Esophagus (tissue), 2 donors: ENCODE results near the gene SMIM36. TPM values are rescaled to one million over a fixed set of nuclear protein-coding genes. Genes with fewer than 3 reads are reported as not detected.
"Not testable (repeated sequence)": the region's sequence is repeated elsewhere in the genome, so short reads cannot be mapped to it uniquely, and the experiment has no call there.

Source experiments
- H3K27ac ChIP-seq, 2 donors: one replicate each; pipeline ENCODE4 v1.5.1; 2013; ENCODE audit warnings: low read depth in 2 of 2, mild to moderate bottlenecking in 2 of 2, inconsistent platforms in 1 of 2, low read length in 1 of 2, moderate library complexity in 1 of 2
- H3K27me3 ChIP-seq, 2 donors: one replicate each; pipeline ENCODE4 v1.6.1; 2013; ENCODE audit warnings: low read length in 2 of 2, control low read depth in 1 of 2, mild to moderate bottlenecking in 1 of 2; ENCODE audit not compliant: insufficient read depth in 2 of 2, control insufficient read depth in 1 of 2
- H3K36me3 ChIP-seq, 2 donors: one replicate each; pipeline ENCODE4 v1.6.1; 2013; ENCODE audit warnings: low read length in 1 of 2; ENCODE audit not compliant: control insufficient read depth in 2 of 2, insufficient read depth in 2 of 2
- H3K4me1 ChIP-seq, 2 donors: one replicate each; pipeline ENCODE4 v1.6.1; 2013; ENCODE audit warnings: low read length in 1 of 2; ENCODE audit not compliant: control insufficient read depth in 2 of 2, insufficient read depth in 2 of 2
- H3K4me3 ChIP-seq, 2 donors: one replicate each; pipeline ENCODE4 v1.5.1; 2013; ENCODE audit warnings: low read length in 2 of 2, mild to moderate bottlenecking in 2 of 2, low read depth in 1 of 2, moderate library complexity in 1 of 2
- H3K9me3 ChIP-seq, 2 donors: one replicate each; pipeline ENCODE4 v1.6.1; 2013; ENCODE audit warnings: mild to moderate bottlenecking in 2 of 2, low read depth in 1 of 2, low read length in 1 of 2, moderate library complexity in 1 of 2; ENCODE audit not compliant: control insufficient read depth in 2 of 2, insufficient read depth in 1 of 2
- WGBS, 2 donors: extraction: QIAGEN DNeasy Blood & Tissue Kit; methylation state at CpG; one replicate each; pipeline ENCODE4 v1.1.7; 2013; 5-methylcytosine and 5-hydroxymethylcytosine counted together
- polyA plus RNA-seq, 2 donors: library from polyadenylated mRNA; stranded (reverse); fragments of 200-250 nt; gene quantifications; one replicate each; pipeline ENCODE4 v1.2.3, GENCODE V29; 2013
- donor health status: healthy with polysubstance abuse.
- donor health status: Bipolar disorder and iron deficiency.

The SMIM36 gene
- polyA plus RNA-seq, 2 donors = not detected

DNA sequence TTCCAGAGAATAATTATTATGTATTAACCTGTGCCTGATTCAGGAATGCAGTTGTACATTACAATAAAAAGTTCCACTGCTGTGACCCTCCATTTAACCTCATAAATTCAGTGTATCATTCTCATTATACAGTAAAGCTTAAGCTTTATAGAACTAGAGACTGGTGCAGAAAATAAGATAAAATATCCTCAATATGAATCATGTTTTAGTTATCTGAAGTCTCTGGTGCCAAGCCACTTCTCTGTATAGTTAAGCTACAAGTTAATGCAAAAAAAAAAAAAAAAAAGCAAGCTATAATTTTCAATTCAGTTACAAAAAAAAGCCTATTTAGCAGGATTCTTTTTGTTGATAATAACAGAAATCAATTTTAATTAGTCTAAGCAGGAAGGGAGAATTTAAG is 22.4 kb upstream of the SMIM36 start:
- no peak overlapping the region for H3K4me3 ChIP-seq
- no peaks in the 10 kb centered on the region for H3K36me3 ChIP-seq
- H3K27me3 ChIP-seq = no peaks in the 10 kb centered on the region
- no peak overlapping the region for H3K27ac ChIP-seq
- no peaks in the 10 kb centered on the region for H3K4me1 ChIP-seq
- no peaks in the 10 kb centered on the region for H3K9me3 ChIP-seq

DNA sequence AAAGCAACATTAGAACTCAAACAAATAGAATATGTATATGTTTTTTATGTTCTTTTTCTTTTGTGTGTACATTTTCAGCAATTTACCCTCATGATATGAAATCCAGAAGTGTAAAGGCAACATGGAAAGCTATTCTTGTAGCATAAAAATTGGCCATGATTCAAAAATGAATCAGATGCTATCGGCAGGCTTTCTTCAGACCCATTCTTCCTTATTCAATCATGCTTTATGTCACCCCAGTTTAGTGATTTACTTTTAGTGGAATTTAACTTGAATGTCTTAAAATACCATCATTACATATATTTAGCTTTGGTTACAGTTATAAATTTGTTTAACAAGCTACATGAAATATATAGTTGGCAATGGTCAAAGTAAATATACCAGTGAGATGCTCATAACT is 21.4 kb upstream of the SMIM36 start:
- H3K9me3 ChIP-seq = no peaks in the 10 kb centered on the region
- 41 to 45% methylated on average over 1 of the region's 1 CpG for WGBS, 2 donors
- H3K27me3 ChIP-seq = no peaks in the 10 kb centered on the region
- H3K36me3 ChIP-seq = no peaks in the 10 kb centered on the region
- H3K4me3 ChIP-seq = no peak overlapping the region
- no peak overlapping the region for H3K27ac ChIP-seq
- no peaks in the 10 kb centered on the region for H3K4me1 ChIP-seq

DNA sequence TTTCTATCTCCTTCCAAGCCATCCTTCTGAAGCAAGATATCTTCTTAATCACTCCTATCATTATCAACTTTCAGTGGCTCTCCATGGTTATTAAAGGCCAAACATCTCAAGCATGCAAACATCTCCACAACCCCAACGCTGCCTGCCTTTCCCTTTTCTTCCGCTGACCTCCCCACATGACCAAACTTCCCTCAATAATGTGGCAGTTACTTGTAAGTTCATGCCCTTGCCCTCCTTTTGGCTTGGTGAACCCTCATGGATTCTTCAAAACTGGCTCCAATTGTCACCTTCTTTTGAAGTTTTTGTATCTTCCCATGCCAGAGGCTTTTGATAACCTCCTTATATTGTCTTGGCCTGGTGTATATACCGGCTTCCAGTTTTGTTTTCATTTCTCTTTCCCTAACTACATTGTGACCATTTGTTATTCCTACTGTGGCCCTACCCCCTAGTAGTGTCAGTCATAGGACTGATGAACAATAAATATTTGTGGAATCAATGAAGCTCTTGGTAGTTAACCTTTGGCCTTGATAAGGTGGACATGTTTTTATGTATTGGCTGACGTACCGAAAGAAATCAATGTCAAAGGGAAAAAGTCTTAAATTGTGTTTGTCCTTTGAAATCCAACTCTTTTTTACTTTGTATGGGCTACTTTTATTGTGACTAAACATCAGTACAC is 19.9 kb upstream of the SMIM36 start:
- H3K4me1 ChIP-seq = no peaks in the 10 kb centered on the region
- H3K36me3 ChIP-seq = no peaks in the 10 kb centered on the region
- H3K4me3 ChIP-seq = no peak overlapping the region
- 73 to 92% methylated on average over 5 of the region's 5 CpGs for WGBS, 2 donors
- no peaks in the 10 kb centered on the region for H3K27me3 ChIP-seq
- no peaks in the 10 kb centered on the region for H3K9me3 ChIP-seq
- H3K27ac ChIP-seq = no peak overlapping the region

DNA sequence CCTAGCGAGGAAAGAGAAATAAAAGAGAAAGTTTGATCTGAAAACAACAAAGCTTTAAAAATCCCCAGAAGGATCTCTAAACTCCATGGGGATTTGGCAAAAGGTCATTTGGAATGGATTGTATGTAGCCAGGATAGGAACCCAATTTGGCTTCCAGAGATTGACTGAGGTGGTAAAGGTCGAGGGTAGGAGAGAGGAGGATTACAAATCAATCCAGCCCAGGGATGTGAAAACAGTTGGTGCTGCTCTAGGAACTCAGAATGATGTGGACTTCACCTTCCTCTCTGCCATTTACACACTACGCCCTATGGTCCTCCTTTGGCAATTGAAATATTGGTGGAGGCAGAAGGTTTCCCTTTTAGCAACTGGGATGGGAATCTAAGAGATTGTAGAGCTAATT is 18.8 kb upstream of the SMIM36 start:
- no peaks in the 10 kb centered on the region for H3K36me3 ChIP-seq
- no peaks in the 10 kb centered on the region for H3K9me3 ChIP-seq
- H3K27me3 ChIP-seq = no peaks in the 10 kb centered on the region
- WGBS, 2 donors = 73 to 82% methylated on average over 3 of the region's 3 CpGs
- no peaks in the 10 kb centered on the region for H3K4me1 ChIP-seq
- H3K4me3 ChIP-seq = no peak overlapping the region
- no peak overlapping the region for H3K27ac ChIP-seq

DNA sequence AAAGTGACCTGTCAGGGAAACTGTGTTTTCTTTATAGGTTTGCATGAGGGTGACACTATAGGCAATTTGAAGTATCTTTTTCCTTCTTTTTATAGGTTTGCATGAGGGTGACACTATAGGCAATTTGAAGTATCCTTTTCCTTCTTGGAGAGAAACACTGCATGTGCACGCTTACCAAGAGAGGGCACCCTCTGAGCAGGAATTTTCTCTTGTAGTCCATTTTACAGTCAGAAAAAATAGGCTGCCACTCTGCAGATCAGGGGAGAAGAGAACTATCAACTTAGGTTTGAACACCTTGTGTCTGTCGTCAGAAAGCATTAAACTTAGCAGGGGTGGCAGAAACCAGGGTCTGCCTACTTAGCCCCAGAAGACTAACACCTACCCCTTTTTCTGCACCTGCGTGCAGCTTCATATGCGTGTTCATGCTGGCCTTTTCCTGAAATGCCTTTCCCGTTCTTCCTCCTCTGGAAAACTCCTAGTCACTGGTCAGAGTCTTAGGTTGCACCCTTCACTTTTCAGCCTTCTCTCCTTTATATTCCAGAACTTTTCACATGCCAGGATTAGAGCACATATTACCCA is 16.4 kb upstream of the SMIM36 start:
- Histone ChIP-seq H3K27me3 (no peaks in the 10 kb centered on the region), H3K36me3 (no peaks in the 10 kb centered on the region), H3K9me3 (no peaks in the 10 kb centered on the region), H3K4me1 (no peaks in the 10 kb centered on the region), H3K4me3 (no peak overlapping the region), H3K27ac (no peak overlapping the region)
- 63 to 67% methylated on average over 5 of the region's 5 CpGs for WGBS, 2 donors

DNA sequence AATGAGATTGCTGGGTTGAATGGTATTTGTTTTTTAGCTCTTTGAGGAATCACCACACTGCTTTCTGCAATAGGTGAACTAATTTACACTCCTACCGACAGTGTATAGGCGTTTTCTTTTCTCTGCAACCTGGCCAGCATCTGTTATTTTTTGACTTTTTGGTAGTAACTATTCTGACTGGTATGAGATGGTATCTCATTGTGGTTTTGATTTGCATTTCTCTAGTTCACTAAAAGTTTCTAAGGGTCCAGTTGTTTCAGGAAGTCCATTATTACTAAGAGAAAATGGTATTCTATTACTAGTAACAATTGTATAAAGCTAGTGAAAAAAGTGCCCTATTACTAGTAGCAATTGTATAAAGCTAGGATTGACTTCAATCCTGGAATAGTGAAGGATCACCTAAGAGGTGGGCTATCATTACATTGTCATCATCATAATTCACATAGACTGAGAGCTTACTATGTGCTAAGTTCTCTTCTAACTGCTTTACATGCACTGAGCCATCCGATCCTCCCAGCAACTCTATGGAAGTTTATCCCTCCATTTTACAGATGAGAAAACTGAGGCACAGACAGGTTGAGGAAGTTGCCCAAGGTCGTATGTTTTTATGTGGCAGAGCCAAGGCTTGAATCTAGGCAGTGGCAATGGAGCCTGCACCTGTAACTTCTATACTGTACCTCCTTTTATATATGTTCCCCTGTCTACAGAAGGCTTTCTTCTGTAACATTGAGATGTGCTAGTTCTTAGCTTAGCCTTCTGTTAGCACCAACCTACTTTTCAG is 13.4 kb upstream of the SMIM36 start:
- H3K36me3 ChIP-seq = no peaks in the 10 kb centered on the region
- no peak overlapping the region for H3K4me3 ChIP-seq
- WGBS, 2 donors = 68 to 73% methylated on average over 4 of the region's 4 CpGs
- H3K4me1 ChIP-seq = no peaks in the 10 kb centered on the region
- no peak overlapping the region for H3K27ac ChIP-seq
- H3K27me3 ChIP-seq = no peaks in the 10 kb centered on the region
- no peaks in the 10 kb centered on the region for H3K9me3 ChIP-seq

DNA sequence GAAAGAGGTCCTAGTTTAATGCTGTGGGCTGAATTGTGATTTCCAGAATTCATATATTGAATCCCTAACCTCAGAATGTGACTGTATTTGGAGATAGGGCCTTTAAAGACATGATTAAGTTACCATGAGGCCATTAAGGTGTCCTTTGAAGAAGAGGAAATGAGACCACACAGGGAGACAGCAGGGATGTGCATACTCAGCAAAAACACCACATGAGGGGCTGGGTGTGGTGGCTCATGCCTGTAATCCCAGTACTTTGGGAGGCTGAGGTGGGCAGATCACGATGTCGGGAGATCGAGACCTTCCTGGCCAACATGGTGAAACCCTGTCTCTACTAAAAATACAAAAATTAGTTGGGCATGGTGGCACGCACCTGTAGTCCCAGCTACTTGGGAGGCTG is 11.8 kb upstream of the SMIM36 start:
- not testable (repeated sequence) for H3K36me3 ChIP-seq, H3K27me3 ChIP-seq, H3K4me1 ChIP-seq, H3K27ac ChIP-seq, H3K9me3 ChIP-seq, H3K4me3 ChIP-seq
- 92 to 98% methylated on average over 4 of the region's 4 CpGs for WGBS, 2 donors

DNA sequence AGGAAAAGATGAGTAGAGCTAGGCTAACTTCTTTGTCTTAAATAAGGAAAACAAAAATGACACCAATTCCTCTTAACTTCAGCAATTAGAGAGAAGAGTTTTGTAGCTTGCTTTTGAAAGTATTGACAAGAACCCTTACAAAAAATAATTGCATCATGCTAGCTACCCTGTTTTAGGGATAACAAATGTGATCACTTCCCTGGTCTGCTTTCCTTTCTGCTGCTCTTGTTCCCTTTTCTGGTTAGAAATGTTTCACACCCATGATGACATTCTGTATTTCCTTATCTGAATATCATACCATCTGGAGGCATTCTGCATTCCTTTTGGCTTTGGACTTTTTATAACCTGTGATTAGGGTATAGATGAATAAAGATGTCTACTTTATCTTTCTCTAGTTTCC is 9.9 kb upstream of the SMIM36 start:
- Histone ChIP-seq H3K36me3 (no peaks in the 10 kb centered on the region), H3K9me3 (no peaks in the 10 kb centered on the region), H3K4me1 (no peaks in the 10 kb centered on the region), H3K27ac (no peak overlapping the region), H3K4me3 (no peak overlapping the region), H3K27me3 (no peaks in the 10 kb centered on the region)

DNA sequence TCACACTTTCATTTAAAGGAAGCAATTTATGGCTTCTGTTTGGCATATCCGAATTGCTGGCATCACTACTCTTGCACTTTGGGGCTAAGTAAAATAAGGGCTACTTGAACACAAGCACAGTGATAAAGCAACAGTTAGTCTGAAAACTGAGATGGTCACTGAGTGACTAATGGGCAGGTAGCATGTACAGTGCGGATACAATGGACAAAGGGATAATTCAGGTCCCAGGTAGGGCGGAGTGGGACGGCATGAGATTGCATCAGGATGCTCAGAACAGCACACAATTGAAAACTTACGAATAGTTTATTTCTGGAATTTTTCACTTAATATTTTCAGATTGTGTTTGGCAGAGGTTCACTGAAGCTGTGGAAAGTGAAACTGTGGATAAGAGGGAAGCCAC is 9.2 kb upstream of the SMIM36 start:
- Histone ChIP-seq H3K36me3 (no peaks in the 10 kb centered on the region), H3K27ac (no peak overlapping the region), H3K4me3 (no peak overlapping the region), H3K9me3 (no peaks in the 10 kb centered on the region), H3K4me1 (no peaks in the 10 kb centered on the region), H3K27me3 (no peaks in the 10 kb centered on the region)
- 82 to 84% methylated on average over 5 of the region's 5 CpGs for WGBS, 2 donors

DNA sequence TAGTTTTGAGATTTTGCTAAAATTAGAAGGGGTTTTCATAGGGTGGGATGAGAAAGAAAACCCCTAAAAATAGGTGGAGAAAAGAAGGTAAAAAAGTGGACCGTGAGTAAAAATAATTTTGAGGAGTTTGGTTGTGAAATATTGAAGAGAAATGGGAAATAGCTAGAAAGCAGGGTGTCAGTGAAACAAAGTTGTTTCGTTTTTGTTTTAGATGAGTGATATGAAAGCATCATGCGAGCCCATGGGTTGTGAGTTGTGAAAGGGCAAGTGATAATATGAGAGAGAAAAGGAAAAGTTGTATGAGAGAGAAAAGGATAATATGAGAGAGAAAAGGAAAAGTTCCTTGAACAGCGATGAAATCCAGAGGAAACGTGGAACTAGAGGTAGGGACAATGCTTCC is 7.3 kb upstream of the SMIM36 start:
- 78 to 81% methylated on average over 5 of the region's 5 CpGs for WGBS, 2 donors
- Histone ChIP-seq H3K9me3 (no peaks in the 10 kb centered on the region), H3K27ac (no peak overlapping the region), H3K36me3 (no peaks in the 10 kb centered on the region), H3K4me1 (no peaks in the 10 kb centered on the region), H3K27me3 (no peaks in the 10 kb centered on the region), H3K4me3 (no peak overlapping the region)
